HPDE6-E6E7 (cell line): ENCODE measurements around the gene VEZT.
A peak's percentile ranks its signal among the peaks of the same experiment; 100 is the strongest.
"Not testable (repeated sequence)": the region's sequence is repeated elsewhere in the genome, so short reads cannot be mapped to it uniquely, and the experiment has no call there.

ENCODE experiments used
- DNase-seq: peaks from one replicate; pipeline ENCODE4 v3.0.0; 2011; ENCODE audit warnings: missing footprints; ENCODE audit errors: extremely low spot score

Gene VEZT

GRCh38 chr12:95257541-95257940 lies 39.9 kb downstream of the VEZT start:
- DNase-seq: no peak

GRCh38 chr12:95258151-95258550 lies 40.5 kb downstream of the VEZT start:
- DNase-seq: no peak

GRCh38 chr12:95258803-95259202 lies 41.2 kb downstream of the VEZT start:
- DNase-seq: no peak

GRCh38 chr12:95259368-95259767 lies 41.8 kb downstream of the VEZT start:
- no peak for DNase-seq

GRCh38 chr12:95261109-95261508 lies 43.5 kb downstream of the VEZT start:
- DNase-seq: no peak

- no peak for DNase-seq
These were observed 45.2 kb downstream of the VEZT start for GRCh38 chr12:95262808-95263207.

- DNase-seq: no peak
These were observed 48.2 kb downstream of the VEZT start for GRCh38 chr12:95265765-95266164.

GRCh38 chr12:95266254-95266653 lies 48.6 kb downstream of the VEZT start:
- no peak for DNase-seq

- no peak for DNase-seq
These were observed 52.3 kb downstream of the VEZT start for GRCh38 chr12:95269892-95270291.

GRCh38 chr12:95271465-95271864 lies 53.9 kb downstream of the VEZT start:
- DNase-seq: no peak

- DNase-seq: peak; percentile 8
These were observed 59.5 kb downstream of the VEZT start for GRCh38 chr12:95277139-95277538.

- DNase-seq: no peak
These were observed 62.2 kb downstream of the VEZT start for GRCh38 chr12:95279856-95280255.

- DNase-seq: no peak
These were observed 64.7 kb downstream of the VEZT start for GRCh38 chr12:95282266-95282665.

GRCh38 chr12:95283371-95283770 lies 65.8 kb downstream of the VEZT start:
- DNase-seq: no peak

GRCh38 chr12:95286713-95287112 lies 69.1 kb downstream of the VEZT start:
- DNase-seq: no peak

GRCh38 chr12:95291501-95291900 lies 73.9 kb downstream of the VEZT start:
- no peak for DNase-seq

GRCh38 chr12:95298916-95299315 lies 81.3 kb downstream of the VEZT start:
- no peak for DNase-seq

GRCh38 chr12:95300286-95300685 lies 82.7 kb downstream of the VEZT start:
- DNase-seq: no peak

GRCh38 chr12:95303476-95303875 lies 85.9 kb downstream of the VEZT start:
- DNase-seq: no peak

GRCh38 chr12:95304673-95305198 lies 87.1 kb downstream of the VEZT start:
- DNase-seq: no peak

- no peak for DNase-seq
These were observed 95.0 kb downstream of the VEZT start for GRCh38 chr12:95312656-95313055.

- not testable (repeated sequence) for DNase-seq
These were observed 97.1 kb downstream of the VEZT start for GRCh38 chr12:95314756-95315155.

GRCh38 chr12:95316798-95317197 lies 99.2 kb downstream of the VEZT start:
- no peak for DNase-seq

- peak; percentile 25 for DNase-seq
These were observed 100.5 kb downstream of the VEZT start for GRCh38 chr12:95318071-95318545.
